GM10248 (cell line): ENCODE data around the gene POU2F2.
A peak's percentile ranks its signal among the peaks of the same experiment; 100 is the strongest.

Source experiments
- CTCF ChIA-PET: fragments of 300-600 bp; sonication (Branson Sonifier 250); formaldehyde crosslinking; extraction: SDS; loops from one replicate; lab custom pipeline; 2021; ENCODE audit warnings: antibody characterized with exemption; lab: Yijun Ruan, JAX
- POLR2A ChIA-PET: fragments of 350-650 bp; sonication (Branson Sonifier 250); formaldehyde crosslinking; extraction: SDS; loops from one replicate; lab custom pipeline; 2020; ENCODE audit warnings: antibody characterized with exemption; lab: Yijun Ruan, JAX
- DNase-seq: peaks from one replicate; pipeline ENCODE4 v3.0.0; 2012; ENCODE audit errors: extremely low spot score
- CTCF ChIP-seq: IDR thresholded peaks from 2 replicates; pipeline ENCODE4 v1.5.1; 2012; ENCODE audit warnings: mild to moderate bottlenecking, low read depth; ENCODE audit errors: extremely low read depth, missing control alignments, control extremely low read depth

POU2F2 gene

GRCh38 chr19:42088471-42089190 is 43.6 kb downstream of the POU2F2 start:
- CTCF ChIA-PET: no interaction called here
- POLR2A ChIA-PET: no interaction called here
- TF ChIP-seq CTCF: no peak
- no peak for DNase-seq

GRCh38 chr19:42086770-42087550 is 45.3 kb downstream of the POU2F2 start:
- POLR2A ChIA-PET: no interaction called here
- CTCF ChIA-PET: interaction anchor here (1.4 kb wide), 1 partner anchor 22 kb away, joined by 5 read pairs; no protein-coding TSS in a partner anchor
- no peak for TF ChIP-seq CTCF
- DNase-seq: no peak

- ChIA-PET POLR2A (no interaction called here), CTCF (interaction anchor here (1.8 kb wide), 1 partner anchor 22 kb away, joined by 7 read pairs; no protein-coding TSS in a partner anchor)
- no peak for TF ChIP-seq CTCF
- no peak for DNase-seq
Measured at GRCh38 chr19:42086188-42086736, 46.0 kb downstream of the POU2F2 start.

GRCh38 chr19:42083537-42083936 is 48.7 kb downstream of the POU2F2 start:
- ChIA-PET POLR2A (no interaction called here), CTCF (no interaction called here)
- no peak for DNase-seq
- no peak for TF ChIP-seq CTCF

- TF ChIP-seq CTCF: peak; percentile 68
- ChIA-PET POLR2A (no interaction called here), CTCF (interaction anchor here (0.6 to 1.7 kb wide), 14 partner anchors 9 to 359 kb away, joined by 3 to 6 read pairs (median 3); partner anchors contain the start of gene GSK3A)
- peak; percentile 46 for DNase-seq
Measured at GRCh38 chr19:42081584-42082203, 50.6 kb downstream of the POU2F2 start.
